ENCODE data around the gene ANKRD13B.
A peak's percentile ranks its signal among the peaks of the same experiment; 100 is the strongest.

ANKRD13B gene

DNA sequence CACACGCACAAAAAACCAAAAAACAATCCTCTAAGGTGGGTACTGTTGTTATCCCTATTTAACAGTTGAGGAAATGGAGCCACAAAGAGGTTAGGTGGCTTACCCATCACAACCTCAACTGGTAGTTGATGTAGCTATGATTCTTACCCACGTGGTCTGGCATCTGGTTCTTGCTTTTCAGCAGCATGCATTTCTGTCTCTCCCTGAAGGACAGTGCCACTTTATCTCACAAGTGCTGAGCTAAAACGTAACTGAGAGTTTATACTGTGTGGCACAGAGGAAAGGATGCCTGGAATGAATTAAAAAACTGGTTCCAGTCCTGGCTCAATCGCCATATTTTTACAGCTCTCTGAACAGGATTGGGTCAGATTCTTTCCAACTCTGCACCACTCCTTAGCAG, 31.7 kb downstream of the ANKRD13B start:
- CTCF ChIA-PET, result interaction anchor here (0.6 kb wide), 1 partner anchor 58 kb away, joined by 6 read pairs; no protein-coding TSS in a partner anchor
- TF ChIP-seq, protein P1, sequence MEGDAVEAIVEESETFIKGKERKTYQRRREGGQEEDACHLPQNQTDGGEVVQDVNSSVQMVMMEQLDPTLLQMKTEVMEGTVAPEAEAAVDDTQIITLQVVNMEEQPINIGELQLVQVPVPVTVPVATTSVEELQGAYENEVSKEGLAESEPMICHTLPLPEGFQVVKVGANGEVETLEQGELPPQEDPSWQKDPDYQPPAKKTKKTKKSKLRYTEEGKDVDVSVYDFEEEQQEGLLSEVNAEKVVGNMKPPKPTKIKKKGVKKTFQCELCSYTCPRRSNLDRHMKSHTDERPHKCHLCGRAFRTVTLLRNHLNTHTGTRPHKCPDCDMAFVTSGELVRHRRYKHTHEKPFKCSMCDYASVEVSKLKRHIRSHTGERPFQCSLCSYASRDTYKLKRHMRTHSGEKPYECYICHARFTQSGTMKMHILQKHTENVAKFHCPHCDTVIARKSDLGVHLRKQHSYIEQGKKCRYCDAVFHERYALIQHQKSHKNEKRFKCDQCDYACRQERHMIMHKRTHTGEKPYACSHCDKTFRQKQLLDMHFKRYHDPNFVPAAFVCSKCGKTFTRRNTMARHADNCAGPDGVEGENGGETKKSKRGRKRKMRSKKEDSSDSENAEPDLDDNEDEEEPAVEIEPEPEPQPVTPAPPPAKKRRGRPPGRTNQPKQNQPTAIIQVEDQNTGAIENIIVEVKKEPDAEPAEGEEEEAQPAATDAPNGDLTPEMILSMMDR (conservative IDR thresholded peaks at IDR 0.05; ENCODE audit: low read depth), result no peak
- H3K27ac ChIP-seq, result 0 out of 2 replicates have a peak overlapping the region, but pooled peaks have one; percentile 69
- POLR2A ChIA-PET (ENCODE audit: low non-redundant PET), result no interaction called here
- DNase-seq (ENCODE audit: low spot score), result no peak

DNA sequence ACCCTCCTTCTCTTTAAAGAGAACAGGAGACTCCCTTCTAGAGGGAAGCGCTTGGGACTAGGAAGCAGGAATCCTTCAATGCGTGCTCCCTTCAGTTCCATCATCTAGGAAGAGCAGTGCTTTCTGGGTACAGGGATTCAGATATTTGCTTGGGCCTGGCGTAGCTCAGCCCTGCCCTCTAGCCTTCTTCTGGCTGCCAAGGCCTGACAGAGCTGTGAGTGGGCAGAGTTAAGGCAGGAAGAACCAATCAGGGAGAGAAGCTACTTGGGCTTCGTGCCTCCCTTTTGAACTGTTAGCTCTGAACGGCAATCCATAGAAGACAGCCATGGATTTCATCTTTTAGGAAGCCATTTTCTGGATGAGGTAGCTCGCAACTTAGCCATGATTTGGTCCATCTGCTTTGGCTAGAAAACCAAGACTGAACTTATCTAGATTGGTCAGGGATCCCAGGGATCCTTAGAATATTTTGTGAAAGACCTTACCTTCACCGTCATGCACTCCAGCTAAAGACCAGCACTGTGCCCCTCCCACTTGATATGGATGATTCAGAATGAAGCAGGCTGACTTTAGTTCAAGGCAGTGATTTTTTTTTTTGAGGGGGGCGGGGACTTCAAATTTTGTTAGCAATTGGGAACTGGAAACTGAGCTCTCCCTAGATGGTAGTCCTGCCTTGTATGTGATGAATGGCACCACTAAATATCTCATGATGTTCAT, 32.3 kb downstream of the ANKRD13B start:
- CTCF ChIA-PET, result interaction anchor here (0.6 to 0.7 kb wide), 2 partner anchors 12 to 58 kb away, joined by 3 to 6 read pairs; no protein-coding TSS in a partner anchor
- POLR2A ChIA-PET (ENCODE audit: low non-redundant PET), result no interaction called here

DNA sequence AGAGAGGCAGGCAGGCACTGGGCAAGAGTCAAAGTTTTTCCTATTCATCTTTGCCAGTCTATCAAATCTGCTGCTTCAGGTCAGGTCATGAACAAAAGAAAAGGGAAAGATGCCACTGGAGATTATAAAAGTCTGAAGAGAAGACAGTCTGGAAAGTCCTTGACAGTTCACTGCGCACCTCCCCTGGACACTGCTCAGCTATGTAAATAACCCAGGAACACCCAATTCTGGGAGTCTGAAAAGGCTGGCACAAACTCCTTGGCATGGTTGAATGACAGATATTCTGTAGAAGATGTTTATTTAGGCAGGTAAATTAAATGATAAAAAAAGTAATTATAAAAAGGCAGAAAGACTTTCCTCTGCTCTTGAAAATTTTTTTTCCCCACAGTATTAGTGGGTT, 35.0 kb downstream of the ANKRD13B start:
- ChIA-PET POLR2A (ENCODE audit: low non-redundant PET) (no interaction called here), CTCF (no interaction called here)
- no peak overlapping the region for H3K27ac ChIP-seq
- TF ChIP-seq, protein P1 (conservative IDR thresholded peaks at IDR 0.05; ENCODE audit: low read depth), result no peak
- DNase-seq (ENCODE audit: low spot score), result no peak

More for the DNA sequence above, 32.3 kb downstream of the ANKRD13B start:
- no peak overlapping the region for H3K27ac ChIP-seq
- peak; percentile 61 for DNase-seq (ENCODE audit: low spot score)
- TF ChIP-seq, protein P1 (conservative IDR thresholded peaks at IDR 0.05; ENCODE audit: low read depth), result no peak

DNA sequence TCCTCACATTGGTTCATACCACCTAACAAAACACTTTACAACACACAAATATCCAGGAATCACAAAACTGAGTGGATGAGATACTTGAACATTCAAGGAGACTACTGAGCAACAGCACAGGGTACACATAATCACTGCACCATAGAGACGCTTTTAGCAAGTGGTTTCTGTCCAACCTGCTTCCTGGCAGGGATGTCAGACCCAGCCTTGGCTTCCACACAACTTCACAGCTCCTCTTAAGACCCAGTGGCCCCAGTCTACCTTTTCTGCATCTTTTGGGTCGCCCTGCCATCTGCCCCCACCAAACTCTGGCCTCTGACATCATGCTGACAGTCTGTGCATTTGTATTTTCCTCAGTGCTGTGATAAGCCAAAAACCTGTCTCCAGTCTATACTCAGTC, 35.7 kb downstream of the ANKRD13B start:
- ChIA-PET POLR2A (ENCODE audit: low non-redundant PET) (no interaction called here), CTCF (interaction anchor here (0.7 kb wide), 1 partner anchor 11 kb away, joined by 3 read pairs; no protein-coding TSS in a partner anchor)
- no peak overlapping the region for H3K27ac ChIP-seq
- no peak for DNase-seq (ENCODE audit: low spot score)
- TF ChIP-seq, protein P1 (conservative IDR thresholded peaks at IDR 0.05; ENCODE audit: low read depth), result no peak

DNA sequence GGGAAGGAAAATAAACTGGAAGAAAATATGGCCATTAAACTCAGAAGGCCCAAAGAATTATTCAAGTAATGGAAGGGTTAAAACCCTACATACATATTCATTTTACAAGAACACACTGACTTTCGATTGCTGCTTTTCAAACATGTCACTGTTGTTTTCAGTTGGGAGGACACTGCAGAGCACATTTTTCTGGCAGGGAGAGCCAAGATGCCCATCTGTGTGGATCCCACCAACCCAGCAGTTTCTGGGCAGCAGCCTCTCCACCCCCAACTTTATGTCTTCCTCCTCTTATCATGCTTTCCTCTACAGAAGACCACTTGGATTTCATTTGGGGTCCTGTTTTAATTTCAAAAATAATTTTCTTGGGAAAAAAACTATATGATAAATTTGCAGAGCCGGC, 36.9 kb downstream of the ANKRD13B start:
- ChIA-PET CTCF (no interaction called here), POLR2A (ENCODE audit: low non-redundant PET) (no interaction called here)
- TF ChIP-seq, protein P1 (conservative IDR thresholded peaks at IDR 0.05; ENCODE audit: low read depth), result no peak
- no peak overlapping the region for H3K27ac ChIP-seq
- DNase-seq (ENCODE audit: low spot score), result no peak

DNA sequence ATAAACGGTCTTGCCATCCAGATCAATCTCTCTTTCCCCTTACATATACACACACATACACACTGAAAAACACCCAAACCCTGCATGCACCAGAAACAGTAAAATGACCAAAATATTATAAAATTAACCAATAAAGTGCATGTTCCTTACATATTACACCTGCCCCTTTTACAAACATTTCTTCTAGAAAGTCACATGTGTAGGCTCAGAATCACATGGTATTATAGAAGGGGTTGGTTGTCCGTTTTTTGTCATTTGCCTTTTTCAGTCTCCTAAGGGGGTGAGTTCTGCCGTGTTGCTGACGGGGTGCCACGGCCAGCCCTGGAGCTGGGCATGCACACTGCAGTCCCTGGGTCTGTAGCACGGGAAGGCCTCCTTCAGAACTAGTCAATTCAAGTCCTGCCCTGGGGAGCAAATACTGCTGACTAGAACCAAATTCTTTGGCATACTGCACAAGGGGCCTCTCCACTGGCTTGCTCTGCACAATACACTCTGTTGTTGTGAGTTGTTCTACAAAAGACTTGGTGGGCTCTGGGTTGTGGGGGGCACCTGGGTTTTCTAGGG, 37.8 kb downstream of the ANKRD13B start:
- TF ChIP-seq, protein P1 (conservative IDR thresholded peaks at IDR 0.05; ENCODE audit: low read depth), result no peak
- CTCF ChIA-PET, result no interaction called here
- POLR2A ChIA-PET (ENCODE audit: low non-redundant PET), result no interaction called here

More for the DNA sequence above, 37.8 kb downstream of the ANKRD13B start:
- no peak overlapping the region for H3K27ac ChIP-seq
- no peak for DNase-seq (ENCODE audit: low spot score)
